Measurements from ENCODE around the gene ZNF529.
"Not testable (repeated sequence)": the region's sequence is repeated elsewhere in the genome, so short reads cannot be mapped to it uniquely, and the experiment has no call there.

ZNF529 gene

DNA sequence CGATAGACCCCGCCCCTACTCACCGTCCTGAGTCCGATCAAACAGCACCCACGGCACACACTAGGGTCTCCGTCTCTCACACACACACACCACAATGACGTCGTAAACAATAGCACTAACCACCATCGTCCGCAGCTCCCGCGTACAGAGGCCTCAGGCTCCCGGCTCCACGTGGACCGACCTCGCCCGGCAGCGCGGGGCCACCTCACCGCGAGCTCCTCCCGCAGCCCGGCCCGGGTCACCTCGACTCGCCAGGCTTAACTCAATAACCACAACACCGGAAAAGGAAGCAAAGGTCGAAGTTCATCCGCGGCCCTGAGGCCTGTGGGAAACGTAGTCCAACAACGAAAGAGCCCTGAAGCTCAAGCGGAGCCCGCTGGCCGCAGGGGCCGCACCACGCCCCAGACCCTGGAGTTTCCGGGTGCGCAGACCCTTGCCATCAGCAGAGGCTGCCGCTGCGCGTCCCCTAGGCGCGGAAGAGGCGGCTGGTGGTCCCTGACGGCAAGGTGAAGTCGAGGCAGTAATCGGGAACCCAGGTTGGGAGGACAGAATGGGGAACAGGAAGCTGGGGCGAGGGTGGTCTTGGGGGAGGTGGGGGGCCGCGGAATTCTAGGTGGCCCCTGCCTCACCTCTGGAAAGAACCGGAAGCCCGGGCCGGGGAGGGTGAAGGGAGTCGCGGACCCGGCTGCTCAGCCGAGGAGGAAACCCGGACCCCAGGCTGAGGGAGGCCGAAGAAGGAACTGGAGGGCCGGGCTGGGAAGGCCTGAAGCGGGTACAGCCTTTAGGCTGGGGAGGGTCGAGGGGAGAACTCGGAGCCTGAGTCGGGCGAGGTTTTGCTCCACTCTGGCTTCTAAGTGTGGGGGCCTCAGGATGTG, at the start of gene ZNF529:
Gene ZNF529 (minus strand): TSS at position 273 of the 875 bp plus-strand sequence. CDS start 946 bp downstream, outside the sequence.
- DNase-seq (ENCODE audit: low read depth), result peak; percentile 73

DNA sequence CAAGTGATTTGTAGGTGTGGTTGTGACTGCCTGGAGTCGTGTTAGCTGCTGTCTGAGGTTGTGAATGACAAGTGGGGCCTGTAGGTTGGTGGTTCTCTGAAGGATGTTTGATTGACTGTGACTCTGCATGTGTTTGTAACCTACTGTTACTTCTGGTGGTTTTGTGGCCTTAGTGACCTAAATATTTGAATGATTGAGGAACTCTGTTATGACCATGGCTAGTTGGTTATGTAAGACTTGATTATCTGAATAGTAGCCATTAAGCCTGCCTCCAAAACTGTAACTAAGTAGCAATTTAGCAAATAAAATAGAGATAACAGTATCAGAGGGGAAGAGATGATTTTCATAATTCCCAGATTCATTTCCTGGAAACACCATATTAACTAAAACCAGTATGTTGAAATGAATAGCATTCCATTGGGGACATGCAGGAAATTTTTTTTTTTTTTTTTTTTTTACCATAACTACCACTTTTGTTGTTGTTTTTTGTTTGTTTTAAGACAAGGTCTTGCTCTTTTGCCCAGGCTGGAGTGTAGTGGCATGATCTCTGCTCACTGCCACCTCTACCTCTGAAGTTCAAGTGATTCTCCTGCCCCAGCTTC, 32.9 kb upstream of the ZNF529 start:
- no peak for DNase-seq (ENCODE audit: low read depth)

DNA sequence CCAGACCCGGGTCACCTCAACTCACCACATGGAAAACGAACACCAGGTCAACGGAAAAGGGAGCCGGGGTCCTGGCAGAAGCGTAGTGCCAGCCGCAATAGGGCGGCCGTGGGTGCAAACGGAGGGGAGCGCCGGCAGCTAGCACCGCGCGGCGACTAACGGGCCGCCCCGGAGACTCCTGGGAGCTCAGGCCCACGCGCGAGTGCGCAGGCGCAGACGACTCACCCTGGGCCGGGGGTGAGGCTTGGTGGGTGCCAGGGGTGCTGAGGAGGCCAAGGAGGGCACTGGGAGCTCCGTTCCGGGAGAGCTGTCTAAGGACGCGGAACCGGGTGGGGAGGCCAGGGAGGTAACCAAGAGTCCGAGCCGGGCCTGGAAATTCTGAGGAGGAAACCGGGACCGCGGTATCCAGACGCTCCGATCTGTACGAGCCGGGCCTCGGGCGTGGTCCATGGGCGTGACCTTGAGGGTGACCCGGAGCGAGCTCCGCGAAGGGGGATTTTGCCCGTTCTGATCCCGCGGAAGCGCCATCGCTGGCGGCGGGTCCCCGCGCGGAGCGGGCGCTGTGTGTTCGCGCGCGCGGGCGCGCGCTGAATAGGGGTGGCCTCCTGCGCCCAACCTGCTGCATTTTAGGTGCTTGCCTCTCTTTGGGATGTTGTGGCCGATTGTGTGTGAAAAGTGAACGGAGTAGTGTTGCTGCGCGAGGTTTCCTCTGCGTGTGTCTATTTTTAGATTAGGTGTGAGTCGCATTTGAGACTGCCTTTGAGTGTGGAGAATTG, 32.2 kb upstream of the ZNF529 start, which contains the start of gene ZNF382:
Gene ZNF382 (plus strand): TSS at position 213 of the 776 bp plus-strand sequence. CDS start 4,602 bp downstream, outside the sequence.
- peak; percentile 71 for DNase-seq (ENCODE audit: low read depth)

DNA sequence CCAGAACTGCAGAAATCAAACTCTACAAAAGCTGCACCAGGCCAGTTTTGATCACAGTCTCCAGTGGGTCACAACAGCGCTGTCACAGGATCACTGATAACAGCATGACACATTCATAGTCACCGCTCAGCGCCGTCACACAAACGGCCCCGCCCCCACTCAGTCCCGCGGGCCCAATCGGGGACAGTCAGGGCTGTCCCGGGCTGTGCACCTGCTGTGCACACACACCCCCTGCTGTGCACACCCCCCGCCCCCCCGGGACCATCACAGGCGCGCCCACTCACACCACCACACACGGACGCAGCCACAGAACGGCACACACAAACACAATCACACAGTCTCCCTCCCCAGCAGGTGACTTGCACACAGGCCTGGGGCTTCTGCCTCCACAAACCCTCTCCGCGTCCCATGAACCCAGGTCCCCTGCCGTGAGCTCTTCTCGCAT, 31.6 kb upstream of the ZNF529 start:
- DNase-seq (ENCODE audit: low read depth), result peak; percentile 76

DNA sequence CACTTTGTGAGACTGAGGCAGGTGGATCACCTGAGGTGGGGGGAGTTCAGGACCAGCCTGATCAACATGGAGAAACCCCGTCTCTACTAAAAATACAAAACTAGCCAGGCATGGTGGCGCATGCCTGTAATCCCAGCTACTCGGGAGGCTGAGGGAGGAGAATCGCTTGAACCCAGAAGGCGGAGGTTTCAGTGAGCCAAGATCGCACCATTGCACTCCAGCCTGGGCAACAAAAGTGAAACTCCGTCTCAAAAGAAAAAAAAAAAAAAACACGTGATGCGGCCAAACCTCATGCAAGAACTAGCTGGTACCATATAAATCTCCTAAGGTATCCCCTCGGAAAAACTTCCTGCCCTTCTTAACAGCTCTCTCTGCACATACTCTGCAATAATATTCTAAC, 29.6 kb upstream of the ZNF529 start:
- not testable (repeated sequence) for DNase-seq (ENCODE audit: low read depth)

DNA sequence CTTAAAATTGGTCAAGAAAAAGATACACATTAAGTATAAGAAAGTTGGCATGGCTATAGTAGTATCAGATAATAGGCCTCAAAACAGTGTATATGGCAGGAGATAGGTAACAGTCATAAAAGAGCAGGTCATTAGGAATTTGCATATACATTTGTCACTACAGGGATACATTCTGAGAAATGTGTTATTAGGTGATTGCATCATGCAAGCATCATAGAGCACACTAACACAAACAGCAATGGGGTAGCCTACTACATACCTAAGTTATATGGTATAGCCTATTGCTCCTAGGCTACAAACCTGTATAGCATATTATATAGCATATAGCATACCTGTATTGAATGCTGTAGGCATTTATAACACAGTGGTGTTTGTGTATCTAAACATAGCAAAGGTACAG, 6.2 kb upstream of the ZNF529 start:
- DNase-seq (ENCODE audit: low read depth), result no peak

DNA sequence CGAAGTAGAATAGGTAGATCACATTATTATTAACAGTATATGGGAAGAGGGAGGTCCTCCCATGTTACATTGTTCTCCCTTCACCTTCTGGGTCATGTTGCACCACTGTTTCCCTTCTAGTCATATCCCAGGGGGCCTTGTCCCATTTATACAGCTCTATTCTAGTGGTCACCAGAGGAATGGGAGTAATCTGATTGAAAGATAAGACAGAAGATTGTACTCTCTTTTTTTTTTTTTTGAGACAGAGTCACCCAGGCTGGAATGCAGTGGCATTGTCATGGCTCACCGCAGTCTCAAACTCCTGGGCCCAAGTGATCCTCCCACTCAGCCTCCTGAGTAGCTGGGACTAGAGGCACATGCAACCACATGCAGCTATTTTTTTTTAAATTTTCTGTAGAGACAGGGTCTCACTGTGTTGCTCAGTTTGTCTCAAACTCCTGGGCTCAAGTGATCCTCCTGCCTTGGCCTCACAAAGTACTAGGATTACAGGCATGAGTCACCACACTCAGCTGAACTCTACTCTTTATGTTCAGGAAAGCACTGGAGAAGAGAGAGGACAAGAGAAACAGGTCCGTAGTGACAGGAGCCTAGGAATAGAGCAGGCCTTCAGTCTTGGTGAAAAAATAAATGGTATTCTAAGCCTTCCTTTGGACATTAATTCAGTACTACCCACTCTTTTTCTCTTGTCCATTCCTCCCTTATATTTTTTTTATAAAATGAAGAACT, 4.3 kb upstream of the ZNF529 start:
- DNase-seq (ENCODE audit: low read depth), result no peak

DNA sequence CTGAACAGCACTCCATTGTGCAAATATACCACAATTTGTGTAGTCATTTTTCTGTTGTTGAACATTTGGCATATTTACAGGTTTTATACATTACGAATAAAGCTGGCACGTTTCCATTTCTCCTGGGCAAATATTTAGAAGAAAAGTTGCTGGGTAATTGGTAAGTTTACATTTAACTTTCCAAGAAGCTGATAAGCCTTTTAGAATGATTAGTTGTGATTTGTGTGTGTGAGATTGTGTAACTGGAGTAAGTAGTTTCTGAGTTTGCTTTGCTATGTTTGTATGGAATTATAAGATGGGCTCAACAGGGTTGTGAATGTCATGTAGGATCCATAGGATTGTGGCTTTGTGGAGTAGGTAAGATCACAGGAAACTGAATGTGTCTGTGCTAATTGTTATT, 1.6 kb upstream of the ZNF529 start:
- DNase-seq (ENCODE audit: low read depth), result no peak

DNA sequence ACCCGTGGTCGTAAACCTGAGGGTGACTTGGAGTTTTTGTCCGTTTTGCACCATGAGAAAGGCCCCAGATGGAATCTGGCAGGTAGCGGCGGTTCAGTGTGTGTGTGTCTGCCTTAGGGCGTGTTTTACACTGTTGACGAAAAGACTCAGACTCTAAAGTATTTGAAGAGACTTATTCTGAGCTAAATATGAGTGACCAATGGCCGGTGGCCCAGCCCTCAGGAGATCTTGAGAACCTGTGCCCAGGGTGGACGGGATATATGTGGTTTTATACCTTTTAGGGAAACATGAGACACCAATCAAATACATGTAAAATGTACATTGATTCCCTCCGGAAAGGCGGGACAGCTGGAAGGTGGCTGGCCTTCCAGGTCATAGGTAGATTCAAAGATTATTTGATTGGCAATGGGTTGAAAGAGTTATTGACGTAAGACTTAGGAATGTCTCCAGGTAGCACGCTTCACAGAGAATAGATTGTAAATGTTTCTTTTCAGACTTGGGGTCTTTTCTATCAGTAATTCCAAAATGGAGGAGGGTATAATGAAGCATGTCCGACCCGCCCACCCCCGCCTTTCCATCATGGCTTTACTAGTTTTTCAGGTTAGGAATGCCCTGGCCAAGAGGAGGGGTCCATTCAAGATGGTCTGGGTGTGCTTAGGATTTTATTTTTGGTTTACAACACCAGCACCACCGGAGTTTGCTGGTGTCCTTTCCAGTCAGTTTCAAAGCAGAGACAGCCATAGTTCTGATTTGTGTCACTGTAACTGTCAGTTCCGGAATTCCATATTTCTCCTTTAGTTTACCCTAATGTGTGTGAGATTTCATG, 1.0 kb upstream of the ZNF529 start:
- DNase-seq (ENCODE audit: low read depth), result no peak

DNA sequence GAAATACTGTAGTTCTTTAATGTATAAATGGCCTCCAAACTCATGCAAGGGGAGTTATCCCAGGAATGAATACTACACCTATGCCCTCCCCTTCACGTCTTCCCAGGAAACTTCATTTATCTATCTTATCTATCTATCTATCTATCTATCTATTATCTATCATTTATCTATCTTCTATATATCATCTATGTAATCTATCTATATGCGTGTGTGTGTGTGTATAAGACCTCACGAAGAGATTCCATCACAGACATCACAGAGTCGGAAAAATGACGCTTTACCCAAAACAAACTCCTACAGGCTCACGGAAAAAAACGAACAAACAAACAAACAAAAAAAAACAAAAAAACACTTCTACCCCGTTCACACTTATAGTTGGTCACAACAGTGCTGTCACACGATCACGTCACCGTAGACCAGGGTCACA, 486 bp downstream of the ZNF529 start:
- no peak for DNase-seq (ENCODE audit: low read depth)

DNA sequence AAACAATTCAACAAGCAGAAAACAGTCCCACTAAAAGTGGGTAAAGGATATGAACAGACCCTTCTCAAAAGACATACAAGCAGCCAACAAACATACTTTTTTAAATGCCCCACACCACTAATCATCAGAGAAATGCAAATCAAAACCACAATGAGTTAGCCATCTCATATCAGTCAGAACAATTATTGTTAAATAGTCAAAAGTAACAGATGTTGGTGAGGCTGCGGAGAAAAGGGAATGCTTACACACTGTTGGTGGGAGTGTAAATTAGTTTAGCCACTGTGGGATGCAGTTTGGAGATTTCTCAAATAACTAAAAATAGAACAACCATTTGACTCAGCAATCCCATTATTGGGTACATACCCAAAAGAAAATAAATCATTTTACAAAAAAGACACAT, 8.7 kb downstream of the ZNF529 start:
- no peak for DNase-seq (ENCODE audit: low read depth)

DNA sequence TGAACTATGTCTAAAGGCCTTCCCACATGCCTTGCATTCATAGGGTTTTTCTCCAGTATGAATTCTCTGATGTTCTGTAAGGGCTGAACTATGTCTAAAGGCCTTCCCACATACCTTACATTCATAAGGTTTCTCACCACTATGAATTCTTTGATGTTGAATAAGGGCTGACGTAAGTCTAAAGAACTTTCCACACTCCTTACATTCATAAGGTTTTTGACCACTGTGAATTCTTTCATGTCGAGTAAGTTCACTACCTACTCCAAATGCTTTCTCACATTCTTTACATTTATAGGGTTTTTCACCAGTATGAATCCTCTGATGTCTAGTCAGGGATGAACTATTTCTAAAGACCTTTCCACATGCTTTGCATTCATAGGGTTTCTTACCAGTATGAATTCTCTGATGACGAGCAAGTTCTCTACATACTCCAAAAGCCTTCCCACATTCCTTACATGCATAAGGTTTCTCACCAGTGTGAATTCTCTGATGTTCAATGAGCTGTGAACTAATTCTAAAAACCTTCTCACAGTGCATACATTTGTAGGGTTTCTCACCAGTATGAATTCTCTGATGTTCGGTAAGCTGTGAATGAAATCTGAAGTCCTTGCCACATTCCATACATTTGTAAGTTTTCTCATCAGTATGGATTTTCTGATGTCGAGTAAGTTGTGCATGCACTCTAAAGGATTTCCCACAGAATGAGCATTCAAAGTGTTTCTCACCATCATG, 25.9 kb downstream of the ZNF529 start:
- DNase-seq (ENCODE audit: low read depth), result no peak

DNA sequence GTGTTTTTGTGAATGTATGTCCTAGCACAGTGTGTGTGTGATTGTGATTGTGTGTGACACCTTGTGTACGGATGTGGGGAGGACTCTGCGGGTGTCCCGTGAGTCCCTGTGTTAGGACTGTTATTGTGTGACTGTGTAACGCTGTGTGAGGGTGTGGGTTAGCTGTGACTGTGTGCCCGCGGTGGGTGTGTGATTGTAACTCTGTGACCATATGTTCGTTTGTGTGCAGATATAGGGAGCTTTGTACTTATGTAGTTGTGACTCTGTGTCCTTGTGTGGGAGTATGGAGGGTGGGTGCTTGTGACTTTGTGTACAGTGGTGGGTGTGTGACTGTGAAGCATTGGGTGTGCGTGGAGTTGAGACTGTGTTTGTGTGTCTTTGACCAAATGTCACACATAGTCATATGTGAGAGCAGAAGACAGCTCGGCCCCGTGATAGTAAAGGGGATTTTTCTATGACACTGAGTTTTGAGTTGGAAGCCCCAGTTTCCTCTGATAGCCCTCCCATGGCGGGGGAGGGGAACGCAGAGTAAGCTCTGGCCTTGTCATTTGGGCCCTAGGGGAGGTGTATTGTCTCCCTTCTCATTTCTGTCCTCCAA, 44.1 kb downstream of the ZNF529 start:
- no peak for DNase-seq (ENCODE audit: low read depth)

DNA sequence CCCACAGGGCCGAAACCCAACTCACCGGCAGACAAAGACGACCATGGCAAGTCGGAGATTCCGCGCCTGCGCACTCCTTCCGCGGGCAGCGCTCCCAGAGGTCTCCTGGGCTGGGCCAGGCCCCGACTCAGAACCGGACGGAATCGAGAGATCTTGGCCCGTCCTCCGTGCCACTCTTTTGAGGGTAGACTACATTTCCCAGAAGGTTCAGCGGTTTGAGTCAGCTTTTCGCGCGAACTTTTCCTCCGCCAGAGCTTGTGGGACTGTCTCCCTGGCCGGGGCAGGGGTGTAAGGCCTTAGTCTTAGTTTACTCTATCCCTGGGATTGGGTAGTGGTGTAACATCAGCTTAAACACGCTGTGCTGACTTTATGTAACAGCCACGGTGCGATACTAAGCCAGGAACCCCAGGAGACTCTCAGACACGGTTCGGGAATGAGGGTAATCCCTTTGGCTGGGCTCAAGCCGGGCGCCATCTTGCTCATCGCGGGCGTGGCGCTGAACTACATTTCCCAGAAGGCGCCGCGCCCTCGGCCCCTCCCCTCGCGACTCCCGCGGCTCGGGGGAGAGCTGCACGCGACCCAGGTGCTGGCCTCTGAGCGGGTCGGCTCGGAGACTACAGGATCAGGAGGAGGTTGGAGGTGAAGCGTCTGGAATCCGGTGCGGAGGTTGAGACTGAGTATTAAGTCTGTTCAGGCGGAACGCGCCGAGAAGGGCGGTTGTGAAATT, 44.7 kb downstream of the ZNF529 start, which contains the start of gene ZNF260:
Gene ZNF260 (minus strand): TSS at position 78 of the 727 bp plus-strand sequence. CDS start 13,033 bp downstream, outside the sequence.
- DNase-seq (ENCODE audit: low read depth), result peak; percentile 84

DNA sequence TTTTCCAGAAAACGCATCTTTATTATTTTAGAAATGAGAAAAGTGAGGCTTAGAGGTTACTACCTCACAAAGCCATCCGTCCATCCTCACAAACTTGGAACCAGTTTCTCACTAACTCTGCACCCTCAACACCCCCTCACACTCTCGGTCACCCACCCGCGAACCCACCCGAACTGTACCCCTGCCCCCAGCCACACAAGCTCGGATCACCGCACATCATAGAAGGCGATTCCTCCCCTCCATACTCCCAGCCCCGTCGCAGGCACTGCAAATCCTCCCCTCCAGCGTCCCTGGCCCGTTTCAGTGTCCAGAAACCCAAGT, 45.3 kb downstream of the ZNF529 start:
- no peak for DNase-seq (ENCODE audit: low read depth)

DNA sequence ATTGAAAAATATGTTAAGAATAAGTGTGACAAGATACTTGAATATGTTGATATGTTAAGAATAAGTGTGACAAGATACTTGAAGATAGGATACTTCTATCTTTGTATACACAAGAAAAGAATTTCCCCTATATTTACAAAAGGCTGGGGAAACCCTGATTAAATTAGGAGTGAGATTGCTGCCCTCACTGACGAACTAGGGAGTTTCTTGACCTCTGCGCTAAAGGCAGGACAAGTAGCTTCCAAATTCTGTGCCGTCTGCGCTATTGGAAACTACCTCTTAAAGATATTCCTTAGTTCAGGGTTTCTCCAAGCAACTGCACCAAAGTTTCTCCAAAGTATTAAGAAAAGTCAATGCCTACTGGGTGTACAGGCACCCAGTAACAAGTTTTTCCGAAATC, 45.8 kb downstream of the ZNF529 start:
- no peak for DNase-seq (ENCODE audit: low read depth)

DNA sequence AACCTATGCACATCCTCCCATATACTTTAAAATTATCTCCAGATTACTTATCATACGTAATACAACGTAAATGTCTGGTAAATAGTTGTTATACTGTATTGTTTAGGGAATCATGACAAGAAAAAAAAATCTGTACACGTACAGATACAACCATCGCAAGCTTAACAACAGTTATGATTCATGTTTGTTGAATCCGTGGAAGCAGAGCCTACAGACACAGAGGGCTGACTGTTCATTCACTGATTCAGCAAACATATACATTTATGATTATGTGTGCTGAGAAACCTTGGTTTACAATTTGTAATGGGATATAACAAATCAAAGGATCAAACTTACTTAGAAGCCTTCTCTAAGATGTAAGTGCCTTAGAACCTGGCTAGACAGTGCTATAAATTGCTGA, 46.5 kb downstream of the ZNF529 start:
- no peak for DNase-seq (ENCODE audit: low read depth)

DNA sequence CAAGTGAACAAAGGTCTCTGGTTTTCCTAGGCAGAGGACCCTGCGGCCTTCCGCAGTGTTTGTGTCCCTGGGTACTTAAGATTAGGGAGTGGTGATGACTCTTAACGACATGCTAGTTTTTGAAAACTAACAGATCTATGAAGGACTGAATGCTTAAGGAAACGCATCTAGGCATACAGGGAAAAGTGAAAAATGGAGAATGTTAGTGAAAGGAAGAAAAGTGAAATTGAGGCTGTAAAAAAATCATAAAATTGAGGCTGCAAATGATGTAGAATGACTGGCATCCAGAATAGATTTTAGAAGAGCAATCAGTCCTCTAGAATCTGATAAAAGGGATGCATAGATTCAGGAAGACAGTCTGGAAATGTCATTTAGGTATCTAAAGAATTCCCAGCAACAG, 48.5 kb downstream of the ZNF529 start:
- DNase-seq (ENCODE audit: low read depth), result no peak

DNA sequence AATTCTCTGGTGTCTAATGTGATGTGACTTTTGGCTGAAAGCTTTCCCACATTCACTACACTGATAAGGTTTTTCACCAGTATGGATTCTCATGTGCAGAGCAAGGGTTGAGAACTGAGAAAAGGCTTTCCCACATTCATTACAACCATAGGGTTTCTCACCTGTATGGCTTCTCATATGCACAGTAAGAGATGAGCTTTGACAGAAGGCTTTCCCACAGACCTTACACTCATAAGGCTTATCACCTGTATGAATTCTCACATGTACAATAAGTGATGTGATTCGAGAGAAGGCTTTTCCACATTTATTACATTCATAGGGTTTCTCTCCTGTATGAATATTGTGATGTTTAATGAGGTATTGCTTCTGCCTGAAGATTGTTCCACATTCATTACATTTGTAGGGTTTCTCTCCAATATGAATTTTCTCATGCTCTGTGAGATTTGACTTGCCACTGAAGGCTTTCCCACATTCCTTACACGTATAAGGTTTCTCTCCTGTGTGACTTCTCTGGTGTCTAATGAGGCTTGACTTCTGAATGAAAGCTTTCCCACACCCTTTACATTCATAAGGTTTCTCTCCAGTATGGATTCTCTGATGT, 59.0 kb downstream of the ZNF529 start:
- DNase-seq (ENCODE audit: low read depth), result no peak

All from activated T-helper 1 cell treated with Interleukin-2 at 50 U/mL for 16 hours (primary cell).